Peyer's patch (tissue), 4 donors: ENCODE measurements around the gene TOB1.

Experiments
- CTCF ChIP-seq, 6 experiments: fragments of 450-650 bp in 4 of 6; fragments of 200-600 bp in 2 of 6; sonication (generic) in 1 of 6; IDR thresholded peaks; one replicate each; pipeline ENCODE4 v1.5.1; 2017 to 2019; ENCODE audit warnings: antibody characterized with exemption in 6 of 6, mild to moderate bottlenecking in 3 of 6, moderate library complexity in 1 of 6
- POLR2A ChIP-seq, 2 donors: fragments of 450-650 bp; IDR thresholded peaks; one replicate each; pipeline ENCODE4 v1.5.1; 2017; ENCODE audit warnings: antibody characterized with exemption in 2 of 2, mild to moderate bottlenecking in 2 of 2, moderate library complexity in 2 of 2

- no peak for TF ChIP-seq POLR2A (IDR thresholded peaks at IDR 0.05)
- no peak for TF ChIP-seq CTCF (IDR thresholded peaks at IDR 0.05)
Observed at GRCh38 chr17:50816271-50816670, 49.9 kb downstream of the TOB1 start.
